Nephron (organoid): ENCODE data around the gene ATP9B.

Experiments
- H3K27ac Mint-ChIP-seq, 3 experiments: 2 replicates each; pipeline ENCODE4 v1.8.0; 2020; ENCODE audit warnings: mixed read lengths in 3 of 3, mild to moderate bottlenecking in 2 of 3, moderate library complexity in 1 of 3
- H3K27me3 Mint-ChIP-seq: 2 replicates; pipeline ENCODE4 v1.8.0; 2021; ENCODE audit warnings: low read depth, mild to moderate bottlenecking, moderate library complexity, mixed read lengths
- H3K36me3 Mint-ChIP-seq: 2 replicates; pipeline ENCODE4 v1.8.0; 2020; ENCODE audit warnings: low read depth, mixed read lengths
- H3K4me1 Mint-ChIP-seq: 2 replicates; pipeline ENCODE4 v1.8.0; 2020; ENCODE audit warnings: mixed read lengths
- H3K4me3 Mint-ChIP-seq, 3 experiments: 2 replicates each; pipeline ENCODE4 v1.8.0; 2020; ENCODE audit warnings: mild to moderate bottlenecking in 3 of 3, mixed read lengths in 3 of 3, moderate library complexity in 2 of 3
- H3K9me3 Mint-ChIP-seq: 2 replicates; pipeline ENCODE4 v1.8.0; 2020; ENCODE audit warnings: mixed read lengths
- CTCF ChIP-seq, 3 experiments: fragments of 200-600 bp; sonication (generic); IDR thresholded peaks; one replicate each; pipeline ENCODE4 v1.5.0; 2021; ENCODE audit warnings: antibody characterized with exemption in 3 of 3; ENCODE audit not compliant: unreplicated experiment in 3 of 3

ATP9B gene

GRCh38 chr18:79067611-79068010, 1.6 kb upstream of the ATP9B start:
- Mint-ChIP-seq H3K36me3 (peaks cover 12% of the 10 kb centered on the region), H3K27me3 (peaks cover 14% of the 10 kb centered on the region), H3K4me1 (no peaks in the 10 kb centered on the region), H3K4me3 (peak overlapping the region; percentile 58 to 67 (median 67)), H3K9me3 (peaks cover 30% of the 10 kb centered on the region), H3K27ac (peak overlapping the region; percentile 9 to 57 (median 54))
- no peak for TF ChIP-seq CTCF (IDR thresholded peaks at IDR 0.05; ENCODE audit: unreplicated experiment in 3 of 3)

GRCh38 chr18:79068341-79068936, 755 bp upstream of the ATP9B start:
- Mint-ChIP-seq H3K27ac (peak overlapping the region; percentile 9 to 57 (median 54)), H3K4me1 (no peaks in the 10 kb centered on the region), H3K36me3 (peaks cover 19% of the 10 kb centered on the region), H3K4me3 (peak overlapping the region; percentile 58 to 67 (median 67)), H3K9me3 (peaks cover 36% of the 10 kb centered on the region), H3K27me3 (peaks cover 14% of the 10 kb centered on the region)
- TF ChIP-seq CTCF (IDR thresholded peaks at IDR 0.05; ENCODE audit: unreplicated experiment in 3 of 3), result no peak

GRCh38 chr18:79069717-79070151, 540 bp downstream of the ATP9B start:
- TF ChIP-seq CTCF (IDR thresholded peaks at IDR 0.05; ENCODE audit: unreplicated experiment in 3 of 3), result no peak
- peaks cover 47% of the 10 kb centered on the region for H3K9me3 Mint-ChIP-seq
- H3K36me3 Mint-ChIP-seq, result peaks cover 32% of the 10 kb centered on the region

DNA sequence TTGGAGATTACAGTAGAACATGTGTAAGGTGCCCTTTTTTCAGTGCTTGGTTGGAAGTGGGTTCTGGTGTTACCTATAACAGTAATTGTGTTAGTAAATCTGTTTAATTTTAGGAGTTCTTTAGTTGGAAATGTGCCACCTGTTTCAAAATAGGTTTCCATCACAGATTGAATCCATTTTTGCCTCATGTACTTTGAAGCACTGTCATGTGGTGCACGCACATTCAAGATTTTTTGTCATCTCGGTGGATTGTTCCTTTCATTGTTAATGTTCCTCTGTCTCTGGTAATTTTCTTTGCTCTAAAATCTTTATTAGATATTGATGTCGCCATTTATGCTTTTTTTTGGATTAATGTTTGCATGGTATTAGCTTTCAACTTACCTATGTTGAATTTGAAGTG, 1.3 kb downstream of the ATP9B start:
- no peak for TF ChIP-seq CTCF (IDR thresholded peaks at IDR 0.05; ENCODE audit: unreplicated experiment in 3 of 3)
- no peaks in the 10 kb centered on the region for H3K4me1 Mint-ChIP-seq

More at GRCh38 chr18:79069717-79070151, 540 bp downstream of the ATP9B start:
- Mint-ChIP-seq H3K27me3 (peaks cover 14% of the 10 kb centered on the region), H3K4me3 (peak overlapping the region; percentile 86 to 94 (median 94)), H3K4me1 (no peaks in the 10 kb centered on the region), H3K27ac (peak overlapping the region; percentile 71 to 96 (median 87))

GRCh38 chr18:79071037-79071436, 1.8 kb downstream of the ATP9B start:
- Mint-ChIP-seq H3K36me3 (peaks cover 45% of the 10 kb centered on the region), H3K27me3 (peaks cover 13% of the 10 kb centered on the region), H3K9me3 (peaks cover 51% of the 10 kb centered on the region), H3K4me3 (peak overlapping the region; percentile 86 to 94 (median 94)), H3K4me1 (no peaks in the 10 kb centered on the region), H3K27ac (peak overlapping the region in 1 of 3 experiments; percentile 44)
- no peak for TF ChIP-seq CTCF (IDR thresholded peaks at IDR 0.05; ENCODE audit: unreplicated experiment in 3 of 3)

More for the DNA sequence above, 1.3 kb downstream of the ATP9B start:
- peaks cover 52% of the 10 kb centered on the region for H3K9me3 Mint-ChIP-seq
- peak overlapping the region; percentile 86 to 94 (median 94) for H3K4me3 Mint-ChIP-seq
- H3K27ac Mint-ChIP-seq, result peak overlapping the region in 2 of 3 experiments; percentile 18 to 44
- H3K36me3 Mint-ChIP-seq, result peaks cover 39% of the 10 kb centered on the region
- peaks cover 14% of the 10 kb centered on the region for H3K27me3 Mint-ChIP-seq
